Bronchial epithelial cell (primary cell): Measurements from ENCODE around the gene ESM1. TPM values are rescaled to one million over a fixed set of nuclear protein-coding genes. Genes with fewer than 3 reads are reported as not detected.
"Not testable (repeated sequence)": the region's sequence is repeated elsewhere in the genome, so short reads cannot be mapped to it uniquely, and the experiment has no call there.

Experiments used
- DNase-seq: peaks from one replicate; pipeline ENCODE4 v3.0.0-alpha.2; 2010; ENCODE audit warnings: low read depth
- FAIRE-seq: peaks from 2 replicates; lab custom pipeline; 2011; peaks lifted over from hg19 to GRCh38; lab: Jason Lieb, UNC
- H3K27me3 ChIP-seq: 2 replicates; pipeline ENCODE4 v1.5.1; 2011; ENCODE audit warnings: low read length; ENCODE audit not compliant: control insufficient read depth, insufficient read depth
- H3K36me3 ChIP-seq: 2 replicates; pipeline ENCODE4 v1.5.1; 2011; ENCODE audit warnings: low read length; ENCODE audit not compliant: control insufficient read depth, insufficient read depth
- H3K4me3 ChIP-seq: 2 replicates; pipeline ENCODE4 v1.5.1; 2011; ENCODE audit warnings: mild to moderate bottlenecking, low read depth, low read length, control low read depth
- total RNA-seq: library from RNA; depleted of rRNA; stranded (reverse); fragments of >200 nt; gene quantifications from 2 replicates; pipeline ENCODE4 v1.2.1, GENCODE V29; 2014
- TF ChIP-seq, protein P1 (sequence below): IDR thresholded peaks from 2 replicates; pipeline ENCODE4 v1.5.1; 2011; ENCODE audit warnings: mild to moderate bottlenecking, moderate library complexity, low read length, control low read depth, inconsistent platforms; ENCODE audit not compliant: insufficient read depth, severe bottlenecking

ESM1 gene
- total RNA-seq, 1 donor from 2014 or later, result not detected

DNA sequence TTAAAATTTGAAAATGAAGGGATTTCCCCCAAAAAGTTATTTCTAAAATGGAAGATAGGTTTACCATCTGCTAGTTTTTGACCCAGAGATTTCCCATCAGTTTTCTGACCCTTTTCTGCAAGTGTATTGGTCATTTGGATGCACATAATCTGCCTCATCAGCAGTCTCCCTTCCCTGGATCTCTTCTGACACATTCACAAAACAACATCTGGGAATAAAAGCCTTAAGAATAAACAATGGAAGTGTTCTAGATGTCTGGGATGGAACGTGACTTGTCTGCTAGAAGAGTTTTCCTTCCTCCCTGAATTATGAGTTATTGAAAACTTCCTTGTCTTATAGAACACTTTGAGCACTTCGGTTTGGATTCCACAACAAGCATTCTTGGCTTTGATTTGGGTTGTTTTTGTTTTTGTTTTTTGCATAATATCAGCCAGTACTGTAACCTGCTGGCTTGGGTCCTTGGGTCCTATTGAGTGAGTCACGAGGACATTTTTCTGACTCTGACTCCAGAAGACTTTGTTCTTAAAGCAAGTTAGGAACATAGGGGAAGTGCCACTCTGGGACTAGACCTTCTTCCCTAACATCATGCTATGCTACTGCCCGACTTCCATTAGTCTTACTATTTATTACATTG is 18.2 kb upstream of the ESM1 start:
- TF ChIP-seq, protein P1, sequence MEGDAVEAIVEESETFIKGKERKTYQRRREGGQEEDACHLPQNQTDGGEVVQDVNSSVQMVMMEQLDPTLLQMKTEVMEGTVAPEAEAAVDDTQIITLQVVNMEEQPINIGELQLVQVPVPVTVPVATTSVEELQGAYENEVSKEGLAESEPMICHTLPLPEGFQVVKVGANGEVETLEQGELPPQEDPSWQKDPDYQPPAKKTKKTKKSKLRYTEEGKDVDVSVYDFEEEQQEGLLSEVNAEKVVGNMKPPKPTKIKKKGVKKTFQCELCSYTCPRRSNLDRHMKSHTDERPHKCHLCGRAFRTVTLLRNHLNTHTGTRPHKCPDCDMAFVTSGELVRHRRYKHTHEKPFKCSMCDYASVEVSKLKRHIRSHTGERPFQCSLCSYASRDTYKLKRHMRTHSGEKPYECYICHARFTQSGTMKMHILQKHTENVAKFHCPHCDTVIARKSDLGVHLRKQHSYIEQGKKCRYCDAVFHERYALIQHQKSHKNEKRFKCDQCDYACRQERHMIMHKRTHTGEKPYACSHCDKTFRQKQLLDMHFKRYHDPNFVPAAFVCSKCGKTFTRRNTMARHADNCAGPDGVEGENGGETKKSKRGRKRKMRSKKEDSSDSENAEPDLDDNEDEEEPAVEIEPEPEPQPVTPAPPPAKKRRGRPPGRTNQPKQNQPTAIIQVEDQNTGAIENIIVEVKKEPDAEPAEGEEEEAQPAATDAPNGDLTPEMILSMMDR, result no peak
- FAIRE-seq (no peak), DNase-seq (no peak)
- no peaks in the 10 kb centered on the region for H3K27me3 ChIP-seq
- no peaks in the 10 kb centered on the region for H3K36me3 ChIP-seq
- H3K4me3 ChIP-seq, result no peak overlapping the region

DNA sequence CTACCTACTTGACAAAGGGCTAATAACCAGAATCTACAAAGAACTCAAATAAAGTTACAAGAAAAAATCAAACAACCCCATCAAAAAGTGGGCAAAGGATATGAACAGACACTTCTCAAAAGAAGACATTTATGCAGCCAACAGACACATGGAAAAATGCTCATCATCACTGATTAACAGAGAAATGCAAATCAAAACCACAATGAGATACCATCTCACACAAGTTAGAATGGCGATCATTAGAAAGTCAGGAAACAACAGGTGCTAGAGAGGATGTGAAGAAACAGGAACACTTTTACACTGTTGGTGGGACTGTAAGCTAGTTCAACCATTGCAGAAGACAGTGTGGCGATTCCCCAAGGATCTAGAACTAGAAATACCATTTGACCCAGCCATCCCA is 16.8 kb upstream of the ESM1 start:
- not testable (repeated sequence) for H3K36me3 ChIP-seq, DNase-seq, FAIRE-seq, H3K27me3 ChIP-seq, H3K4me3 ChIP-seq

DNA sequence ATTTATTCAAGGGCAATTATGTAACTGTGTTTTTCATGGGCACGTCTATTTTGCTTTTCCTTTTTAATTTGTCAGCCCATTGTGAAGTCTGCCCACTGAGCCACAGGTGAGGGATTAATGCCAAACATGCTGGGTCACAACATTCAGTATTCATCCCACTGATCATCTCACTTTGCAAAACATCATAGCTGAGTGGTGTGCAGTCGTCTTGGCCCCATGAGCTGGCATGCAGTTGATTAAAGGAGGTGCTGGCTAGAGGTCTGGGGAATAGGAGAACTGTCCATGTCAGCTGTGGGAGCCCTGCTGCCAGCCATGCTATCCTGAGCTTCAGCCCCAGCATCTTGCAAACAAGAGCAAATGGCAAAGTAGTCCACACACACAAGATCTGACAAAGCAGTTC is 11.7 kb upstream of the ESM1 start:
- DNase-seq (no peak), FAIRE-seq (no peak)
- Histone ChIP-seq H3K4me3 (no peak overlapping the region), H3K27me3 (no peaks in the 10 kb centered on the region), H3K36me3 (no peaks in the 10 kb centered on the region)
- TF ChIP-seq, protein P1, result no peak

DNA sequence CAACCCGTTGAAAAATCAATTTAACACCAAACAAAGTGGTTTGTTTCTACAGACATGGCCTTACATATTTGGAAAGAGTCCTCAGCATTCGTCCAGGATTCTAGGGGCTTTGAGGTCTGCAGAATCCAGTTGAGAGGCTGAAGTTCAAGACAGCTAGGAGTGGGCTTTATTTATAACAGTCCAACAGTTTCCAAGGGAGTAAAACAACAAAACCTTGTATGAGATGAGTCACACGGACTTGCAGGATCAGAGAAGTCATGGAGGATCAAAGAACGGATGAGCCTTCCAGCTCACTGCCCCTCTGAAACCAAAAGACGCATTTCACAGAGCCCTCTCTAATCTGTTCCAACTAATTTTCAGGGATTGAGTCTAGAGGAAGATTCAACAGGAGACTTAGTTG is 11.1 kb upstream of the ESM1 start:
- H3K27me3 ChIP-seq, result no peaks in the 10 kb centered on the region
- H3K36me3 ChIP-seq, result no peaks in the 10 kb centered on the region
- no peak for DNase-seq
- H3K4me3 ChIP-seq, result no peak overlapping the region
- no peak for FAIRE-seq
- TF ChIP-seq, protein P1, result no peak

DNA sequence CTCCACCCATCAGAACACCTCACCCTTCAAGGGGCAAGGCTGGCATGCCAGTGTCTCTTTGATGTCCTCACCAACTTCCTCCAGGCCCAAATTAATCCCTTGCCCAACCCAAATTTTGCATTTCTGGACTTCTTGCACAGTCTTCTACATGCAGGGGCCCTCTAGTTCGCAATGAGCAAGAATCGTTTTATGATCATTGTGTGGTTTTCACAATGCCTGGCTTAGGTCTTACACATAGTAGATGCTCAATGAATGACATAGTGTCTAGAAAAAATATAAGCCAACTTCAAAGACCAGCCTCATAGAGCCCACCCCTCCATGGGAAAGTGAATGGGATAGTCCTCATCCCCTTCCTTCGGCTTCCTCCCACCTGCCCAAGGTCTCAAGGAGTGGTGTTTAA is 9.8 kb upstream of the ESM1 start:
- H3K36me3 ChIP-seq, result no peaks in the 10 kb centered on the region
- no peak for FAIRE-seq

DNA sequence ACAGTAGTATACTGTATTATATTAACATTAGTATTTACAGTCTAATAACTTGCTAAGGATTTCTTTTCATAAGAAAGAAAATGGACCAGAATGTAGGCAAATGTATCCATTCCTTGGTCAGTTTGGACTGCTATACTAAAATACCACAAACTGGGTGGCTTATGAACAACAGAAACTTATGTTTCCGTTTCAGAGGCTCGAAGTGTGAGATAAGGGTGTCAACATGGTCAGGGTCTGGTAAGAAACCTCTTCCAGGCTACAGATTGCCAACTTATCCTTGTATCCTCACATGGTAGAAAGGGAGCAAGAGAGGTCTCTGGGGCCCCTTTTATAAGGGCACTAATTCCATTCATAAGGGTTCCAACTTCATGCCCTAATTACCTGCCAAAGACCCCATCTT is 9.2 kb upstream of the ESM1 start:
- TF ChIP-seq, protein P1, result no peak
- Histone ChIP-seq H3K4me3 (no peak overlapping the region), H3K36me3 (no peaks in the 10 kb centered on the region), H3K27me3 (no peaks in the 10 kb centered on the region)
- FAIRE-seq (no peak), DNase-seq (no peak)

More for the DNA sequence above, 9.8 kb upstream of the ESM1 start:
- H3K27me3 ChIP-seq, result no peaks in the 10 kb centered on the region
- no peak overlapping the region for H3K4me3 ChIP-seq
- DNase-seq, result no peak
- TF ChIP-seq, protein P1, result no peak
